Measurements from ENCODE around the gene M1AP. TPM values are rescaled to one million over a fixed set of nuclear protein-coding genes. Genes with fewer than 3 reads are reported as not detected.

Gene M1AP
- polyA plus RNA-seq, 2 of the 4 experiments (the other 2 are of a cell fraction): not detected

- Histone ChIP-seq H3K9me3 (no peaks in the 10 kb centered on the region), H3K27ac (no peak overlapping the region), H3K4me3 (no peak overlapping the region), H3K4me2 (no peak overlapping the region), H3K4me1 (peaks cover 4% of the 10 kb centered on the region; the same call in 1 of the 3 replicates)
- no peak for ATAC-seq
- POLR2A ChIA-PET: no interaction called here
- DNase-seq (ENCODE audit: low read depth in 1 of 2, low spot score in 1 of 2): no peak
- WGBS (ENCODE audit: missing lambda C conversion rate): 46% methylated on average over 2 of the region's 2 CpGs
- no peak for TF ChIP-seq NR3C1 (IDR thresholded peaks at IDR 0.05)
- TF ChIP-seq FOSB (CRISPR knock-in tag; IDR thresholded peaks at IDR 0.05): no peak
- TF ChIP-seq JUNB (IDR thresholded peaks at IDR 0.05): no peak
- TF ChIP-seq MYC (IDR thresholded peaks at IDR 0.05; ENCODE audit: borderline replicate concordance, low read length): no peak
- TF ChIP-seq HOXB5 (CRISPR knock-in tag; IDR thresholded peaks at IDR 0.05): no peak
- TF ChIP-seq CHD2 (IDR thresholded peaks at IDR 0.05; ENCODE audit: low read length, partially characterized antibody): no peak
- TF ChIP-seq CEBPB (IDR thresholded peaks at IDR 0.05): no peak
- TF ChIP-seq CTCF (IDR thresholded peaks at IDR 0.05): no peak
- TF ChIP-seq RARB (CRISPR knock-in tag; IDR thresholded peaks at IDR 0.05): no peak
- TF ChIP-seq PHF8 (IDR thresholded peaks at IDR 0.05; ENCODE audit: borderline replicate concordance, low read depth): no peak
- TF ChIP-seq MAZ (IDR thresholded peaks at IDR 0.05; ENCODE audit: borderline replicate concordance, low read depth, low read length): no peak
- no peak for TF ChIP-seq MAX (IDR thresholded peaks at IDR 0.05)
- TF ChIP-seq ELK1 (IDR thresholded peaks at IDR 0.05; ENCODE audit: low read depth, low read length): no peak
- TF ChIP-seq NPAS2 (CRISPR knock-in tag; IDR thresholded peaks at IDR 0.05; ENCODE audit: borderline replicate concordance): no peak
- no peak for TF ChIP-seq FOXS1 (CRISPR knock-in tag; IDR thresholded peaks at IDR 0.05)
- no peak for TF ChIP-seq HDAC2 (IDR thresholded peaks at IDR 0.05)
- FAIRE-seq: no peak
- CTCF ChIA-PET: interaction anchor here (0.7 to 1.4 kb wide), 4 partner anchors 12 to 218 kb away, joined by 3 to 4 read pairs (median 3); no protein-coding TSS in a partner anchor
Measured at GRCh38 chr2:74659462-74659861, 11.3 kb upstream of the M1AP start.

GRCh38 chr2:74658516-74658915 is 10.4 kb upstream of the M1AP start:
- FAIRE-seq (no peak), ATAC-seq (no peak)
- no peak overlapping the region for H3K27ac ChIP-seq

GRCh38 chr2:74655579-74655978 is 7.4 kb upstream of the M1AP start:
- Histone ChIP-seq H3K4me2 (0 out of 3 replicates have a peak overlapping the region, but pooled peaks have one; percentile 98), H3K4me1 (peaks cover 4% of the 10 kb centered on the region; the same call in 2 of the 3 replicates), H3K27ac (no peak overlapping the region), H3K9me3 (no peaks in the 10 kb centered on the region), H3K4me3 (no peak overlapping the region)
- DNase-seq (ENCODE audit: low read depth in 1 of 2, low spot score in 1 of 2) (no peak), FAIRE-seq (no peak), ATAC-seq (no peak)
- POLR2A ChIA-PET: no interaction called here
- CTCF ChIA-PET: interaction anchor here (1.5 kb wide), 1 partner anchor 220 kb away, joined by 5 read pairs; no protein-coding TSS in a partner anchor
- 96% methylated on average over 1 of the region's 1 CpG for WGBS (ENCODE audit: missing lambda C conversion rate)
- TF ChIP-seq E2F6 (IDR thresholded peaks at IDR 0.05; ENCODE audit: borderline replicate concordance, low read depth) (no peak), TP53 (CRISPR knock-in tag; IDR thresholded peaks at IDR 0.05) (no peak)

More at GRCh38 chr2:74658516-74658915, 10.4 kb upstream of the M1AP start:
- ChIA-PET POLR2A (no interaction called here), CTCF (interaction anchor here (1.3 to 1.4 kb wide), 2 partner anchors 13 to 218 kb away, joined by 3 read pairs; no protein-coding TSS in a partner anchor)
- no peaks in the 10 kb centered on the region for H3K9me3 ChIP-seq
- 86% methylated on average over 2 of the region's 2 CpGs for WGBS (ENCODE audit: missing lambda C conversion rate)
- no peak overlapping the region for H3K4me2 ChIP-seq
- no peak for DNase-seq (ENCODE audit: low read depth in 1 of 2, low spot score in 1 of 2)
- no peak overlapping the region for H3K4me3 ChIP-seq
- TF ChIP-seq RAD21 (conservative IDR thresholded peaks at IDR 0.05 in 1 of 2, IDR thresholded peaks at IDR 0.05 in 1 of 2) (no peak), CHD4 (IDR thresholded peaks at IDR 0.05; ENCODE audit: borderline replicate concordance) (no peak), ZFP36 (IDR thresholded peaks at IDR 0.05; ENCODE audit: borderline replicate concordance, partially characterized antibody) (no peak), HOXB13 (CRISPR knock-in tag; IDR thresholded peaks at IDR 0.05; ENCODE audit: low read depth) (no peak), EHF (CRISPR knock-in tag; IDR thresholded peaks at IDR 0.05) (no peak), PHF8 (IDR thresholded peaks at IDR 0.05; ENCODE audit: borderline replicate concordance, low read depth) (no peak)
- peaks cover 4% of the 10 kb centered on the region; the same call in 2 of the 3 replicates for H3K4me1 ChIP-seq
